ENCODE measurements around the gene ARMC8. TPM values are rescaled to one million over a fixed set of nuclear protein-coding genes. Genes with fewer than 3 reads are reported as not detected.

ARMC8 gene
- total and polyA plus RNA-seq, 2 of the 8 experiments (the other 6 are each of a cell fraction or from before 2014, with no cell fraction given): 47.3 to 58.5 TPM

GRCh38 chr3:138220242-138220641 lies 33.1 kb downstream of the ARMC8 start (continued):
- TF ChIP-seq SIN3A (conservative IDR thresholded peaks at IDR 0.05 in 1 of 2, IDR thresholded peaks at IDR 0.05 in 1 of 2; ENCODE audit: low read depth in 1 of 2, low read length in 2 of 2) (no peak), EP300 (IDR thresholded peaks at IDR 0.05; ENCODE audit: borderline replicate concordance in 1 of 2, low read depth in 2 of 2, low read length in 2 of 2) (no peak), RBBP5 (IDR thresholded peaks at IDR 0.05; ENCODE audit: borderline replicate concordance, low read depth, low read length) (no peak), JUND (IDR thresholded peaks at IDR 0.05; ENCODE audit: low read length) (no peak), CHD2 (IDR thresholded peaks at IDR 0.05; ENCODE audit: low read length) (no peak), RXRA (IDR thresholded peaks at IDR 0.05; ENCODE audit: insufficient read depth, low read depth, low read length) (no peak)

Data from H1 (cell line).